GM19238 (cell line): ENCODE results near the gene TMEM59.
"Not testable (repeated sequence)": the region's sequence is repeated elsewhere in the genome, so short reads cannot be mapped to it uniquely, and the experiment has no call there.

ENCODE experiments used
- DNase-seq: peaks from one replicate; pipeline ENCODE4 v3.0.0; 2011; ENCODE audit warnings: low spot score; ENCODE audit not compliant: insufficient read length

Gene TMEM59

GRCh38 chr1:54013393-54014008 lies 39.5 kb downstream of the TMEM59 start:
- no peak for DNase-seq

GRCh38 chr1:54012863-54013262 lies 40.1 kb downstream of the TMEM59 start:
- no peak for DNase-seq

- no peak for DNase-seq
These were observed 41.0 kb downstream of the TMEM59 start for GRCh38 chr1:54012008-54012325.

- DNase-seq: no peak
These were observed 41.5 kb downstream of the TMEM59 start for GRCh38 chr1:54011316-54012007.

GRCh38 chr1:54010415-54011117 lies 42.4 kb downstream of the TMEM59 start:
- DNase-seq: no peak

GRCh38 chr1:54009406-54009805 lies 43.6 kb downstream of the TMEM59 start:
- no peak for DNase-seq

GRCh38 chr1:54008876-54009275 lies 44.1 kb downstream of the TMEM59 start:
- no peak for DNase-seq

- DNase-seq: no peak
These were observed 45.4 kb downstream of the TMEM59 start for GRCh38 chr1:54007613-54008012.

GRCh38 chr1:54006508-54006907 lies 46.5 kb downstream of the TMEM59 start:
- no peak for DNase-seq

- DNase-seq: no peak
These were observed 48.4 kb downstream of the TMEM59 start for GRCh38 chr1:54004481-54005049.

GRCh38 chr1:54003750-54004480 lies 49.1 kb downstream of the TMEM59 start:
- DNase-seq: not testable (repeated sequence)

GRCh38 chr1:54003249-54003646 lies 49.8 kb downstream of the TMEM59 start:
- no peak for DNase-seq

- DNase-seq: no peak
These were observed 50.3 kb downstream of the TMEM59 start for GRCh38 chr1:54002544-54003248.

GRCh38 chr1:54001591-54001990 lies 51.4 kb downstream of the TMEM59 start:
- DNase-seq: no peak

GRCh38 chr1:53999920-54000319 lies 53.1 kb downstream of the TMEM59 start:
- no peak for DNase-seq

- no peak for DNase-seq
These were observed 54.8 kb downstream of the TMEM59 start for GRCh38 chr1:53998223-53998622.

- DNase-seq: no peak
These were observed 57.3 kb downstream of the TMEM59 start for GRCh38 chr1:53995683-53996082.

GRCh38 chr1:53994516-53994915 lies 58.5 kb downstream of the TMEM59 start:
- not testable (repeated sequence) for DNase-seq

- DNase-seq: no peak
These were observed 60.7 kb downstream of the TMEM59 start for GRCh38 chr1:53992085-53992874.

GRCh38 chr1:53987880-53988279 lies 65.1 kb downstream of the TMEM59 start:
- no peak for DNase-seq
